Measurements from ENCODE around the gene PCBP2. TPM values are rescaled to one million over a fixed set of nuclear protein-coding genes. Genes with fewer than 3 reads are reported as not detected.

The PCBP2 gene
- total and polyA plus RNA-seq, 2 donors (not counting 1 experiment from before 2014, with no cell fraction given), result 271 to 315 TPM

GRCh38 chr12:53485955-53486735 is 34.2 kb downstream of the PCBP2 start:
- Histone ChIP-seq H3K27ac (ENCODE audit: insufficient read depth, low read length) (no peak overlapping the region), H3K9me3 (ENCODE audit: control insufficient read depth, insufficient read depth, low read depth, low read length) (no peaks in the 10 kb centered on the region), H3K4me3 (replicated peaks in 1 of 4; ENCODE audit: control extremely low read depth in 1 of 4, insufficient read depth in 1 of 4, low read depth in 3 of 4, low read length in 4 of 4) (no peak overlapping the region), H3K4me1 (ENCODE audit: control insufficient read depth, extremely low read depth, insufficient read depth, low read length) (peaks cover 9% of the 10 kb centered on the region), H3K9ac (ENCODE audit: insufficient read depth, low read length) (no peak overlapping the region), H4K20me1 (ENCODE audit: control insufficient read depth, extremely low read depth, insufficient read depth, low read length) (no peaks in the 10 kb centered on the region), H3K36me3 (ENCODE audit: control insufficient read depth, insufficient read depth, low read length) (peaks cover 40% of the 10 kb centered on the region), H3K27me3 (ENCODE audit: control insufficient read depth, insufficient read depth, low read length) (no peaks in the 10 kb centered on the region), H2AFZ (ENCODE audit: low read length) (no peak overlapping the region), H3K4me2 (ENCODE audit: extremely low read depth, insufficient read depth, low read length) (no peak overlapping the region), H3K79me2 (ENCODE audit: control insufficient read depth, insufficient read depth, low read length) (peaks cover 7% of the 10 kb centered on the region)
- TF ChIP-seq EZH2 (IDR thresholded peaks at IDR 0.05; ENCODE audit: low read length, missing control alignments), result no peak
- no peak for TF ChIP-seq CTCF (conservative IDR thresholded peaks at IDR 0.05 in 1 of 2, IDR thresholded peaks at IDR 0.05 in 1 of 2; ENCODE audit: low read depth in 1 of 2, low read length in 2 of 2)
- DNase-seq (ENCODE audit: low read depth in 2 of 2), result no peak

GRCh38 chr12:53486736-53487487 is 35.0 kb downstream of the PCBP2 start:
- Histone ChIP-seq H3K4me2 (ENCODE audit: extremely low read depth, insufficient read depth, low read length) (no peak overlapping the region), H4K20me1 (ENCODE audit: control insufficient read depth, extremely low read depth, insufficient read depth, low read length) (no peaks in the 10 kb centered on the region), H3K9ac (ENCODE audit: insufficient read depth, low read length) (no peak overlapping the region), H3K36me3 (ENCODE audit: control insufficient read depth, insufficient read depth, low read length) (peaks cover 40% of the 10 kb centered on the region), H3K27ac (ENCODE audit: insufficient read depth, low read length) (no peak overlapping the region), H3K4me3 (replicated peaks in 1 of 4; ENCODE audit: control extremely low read depth in 1 of 4, insufficient read depth in 1 of 4, low read depth in 3 of 4, low read length in 4 of 4) (no peak overlapping the region), H3K9me3 (ENCODE audit: control insufficient read depth, insufficient read depth, low read depth, low read length) (no peaks in the 10 kb centered on the region), H3K79me2 (ENCODE audit: control insufficient read depth, insufficient read depth, low read length) (peaks cover 8% of the 10 kb centered on the region), H2AFZ (ENCODE audit: low read length) (no peak overlapping the region), H3K4me1 (ENCODE audit: control insufficient read depth, extremely low read depth, insufficient read depth, low read length) (peaks cover 5% of the 10 kb centered on the region), H3K27me3 (ENCODE audit: control insufficient read depth, insufficient read depth, low read length) (no peaks in the 10 kb centered on the region)
- TF ChIP-seq EZH2 (IDR thresholded peaks at IDR 0.05; ENCODE audit: low read length, missing control alignments), result no peak
- TF ChIP-seq CTCF (conservative IDR thresholded peaks at IDR 0.05 in 1 of 2, IDR thresholded peaks at IDR 0.05 in 1 of 2; ENCODE audit: low read depth in 1 of 2, low read length in 2 of 2), result no peak
- DNase-seq (ENCODE audit: low read depth in 2 of 2), result no peak

GRCh38 chr12:53489242-53489864 is 37.5 kb downstream of the PCBP2 start:
- peaks cover 21% of the 10 kb centered on the region for H3K36me3 ChIP-seq (ENCODE audit: control insufficient read depth, insufficient read depth, low read length)
- H3K27ac ChIP-seq (ENCODE audit: insufficient read depth, low read length), result no peak overlapping the region
- H2AFZ ChIP-seq (ENCODE audit: low read length), result no peak overlapping the region
- H3K79me2 ChIP-seq (ENCODE audit: control insufficient read depth, insufficient read depth, low read length), result peaks cover 17% of the 10 kb centered on the region
- TF ChIP-seq EZH2 (IDR thresholded peaks at IDR 0.05; ENCODE audit: low read length, missing control alignments) (no peak), CTCF (conservative IDR thresholded peaks at IDR 0.05 in 1 of 2, IDR thresholded peaks at IDR 0.05 in 1 of 2; ENCODE audit: low read depth in 1 of 2, low read length in 2 of 2) (no peak)
- no peak overlapping the region for H3K9ac ChIP-seq (ENCODE audit: insufficient read depth, low read length)
- no peaks in the 10 kb centered on the region for H3K9me3 ChIP-seq (ENCODE audit: control insufficient read depth, insufficient read depth, low read depth, low read length)
- peaks cover 13% of the 10 kb centered on the region for H3K4me1 ChIP-seq (ENCODE audit: control insufficient read depth, extremely low read depth, insufficient read depth, low read length)
- no peaks in the 10 kb centered on the region for H4K20me1 ChIP-seq (ENCODE audit: control insufficient read depth, extremely low read depth, insufficient read depth, low read length)
- no peak overlapping the region for H3K4me2 ChIP-seq (ENCODE audit: extremely low read depth, insufficient read depth, low read length)
- no peaks in the 10 kb centered on the region for H3K27me3 ChIP-seq (ENCODE audit: control insufficient read depth, insufficient read depth, low read length)
- no peak overlapping the region for H3K4me3 ChIP-seq (replicated peaks in 1 of 4; ENCODE audit: control extremely low read depth in 1 of 4, insufficient read depth in 1 of 4, low read depth in 3 of 4, low read length in 4 of 4)
- no peak for DNase-seq (ENCODE audit: low read depth in 2 of 2)
